ENCODE data around the gene HSPA9.

- TF ChIP-seq CTCF (IDR thresholded peaks at IDR 0.05; ENCODE audit: insufficient read depth, low read length) (no peak), POLR2AphosphoS5 (IDR thresholded peaks at IDR 0.05; ENCODE audit: low read depth) (no peak), REST (IDR thresholded peaks at IDR 0.05; ENCODE audit: insufficient replicate concordance, low read depth) (no peak), SPI1 (IDR thresholded peaks at IDR 0.05; ENCODE audit: borderline replicate concordance, low read depth) (no peak), GABPA (IDR thresholded peaks at IDR 0.05; ENCODE audit: low read depth) (no peak)
Measured at GRCh38 chr5:138506370-138507306, 68.6 kb downstream of the HSPA9 start.

Measured in HL-60 (cell line).